ENCODE results near the gene ACTL8.

Gene ACTL8

DNA sequence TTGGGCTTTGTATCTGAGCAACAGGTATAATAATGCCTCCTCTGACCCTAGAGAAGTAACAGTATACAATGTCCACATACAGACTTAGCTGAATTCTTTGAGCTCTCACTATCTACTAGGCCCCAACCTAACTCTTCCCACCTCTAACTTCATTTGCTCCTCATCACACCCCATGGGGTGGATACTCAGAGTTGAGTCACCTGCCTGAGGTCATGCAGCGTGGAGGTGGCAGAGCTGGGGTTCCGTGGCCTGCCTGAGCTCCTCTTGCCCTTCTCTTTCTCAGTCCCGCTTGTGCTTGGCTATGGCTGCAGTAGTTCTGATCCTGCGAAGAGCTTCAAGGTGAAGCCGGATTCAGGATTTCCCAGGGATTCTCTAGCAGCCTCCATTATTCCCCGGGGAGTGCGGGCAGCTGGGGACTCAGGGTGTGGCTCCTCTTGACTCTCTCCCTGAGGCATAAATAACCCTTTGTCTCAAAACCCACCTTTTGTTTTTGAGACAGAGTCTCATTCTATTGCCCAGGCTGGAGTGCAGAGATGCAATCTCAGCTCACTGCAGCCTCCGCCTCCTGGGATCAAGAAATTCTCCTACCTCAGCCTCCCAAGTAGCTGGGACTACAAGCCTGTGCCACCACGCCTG lies 29.9 kb upstream of the ACTL8 start:
- no peak overlapping the region for H3K4me3 ChIP-seq (ENCODE audit: low read depth, low read length)
- TF ChIP-seq, protein P1, sequence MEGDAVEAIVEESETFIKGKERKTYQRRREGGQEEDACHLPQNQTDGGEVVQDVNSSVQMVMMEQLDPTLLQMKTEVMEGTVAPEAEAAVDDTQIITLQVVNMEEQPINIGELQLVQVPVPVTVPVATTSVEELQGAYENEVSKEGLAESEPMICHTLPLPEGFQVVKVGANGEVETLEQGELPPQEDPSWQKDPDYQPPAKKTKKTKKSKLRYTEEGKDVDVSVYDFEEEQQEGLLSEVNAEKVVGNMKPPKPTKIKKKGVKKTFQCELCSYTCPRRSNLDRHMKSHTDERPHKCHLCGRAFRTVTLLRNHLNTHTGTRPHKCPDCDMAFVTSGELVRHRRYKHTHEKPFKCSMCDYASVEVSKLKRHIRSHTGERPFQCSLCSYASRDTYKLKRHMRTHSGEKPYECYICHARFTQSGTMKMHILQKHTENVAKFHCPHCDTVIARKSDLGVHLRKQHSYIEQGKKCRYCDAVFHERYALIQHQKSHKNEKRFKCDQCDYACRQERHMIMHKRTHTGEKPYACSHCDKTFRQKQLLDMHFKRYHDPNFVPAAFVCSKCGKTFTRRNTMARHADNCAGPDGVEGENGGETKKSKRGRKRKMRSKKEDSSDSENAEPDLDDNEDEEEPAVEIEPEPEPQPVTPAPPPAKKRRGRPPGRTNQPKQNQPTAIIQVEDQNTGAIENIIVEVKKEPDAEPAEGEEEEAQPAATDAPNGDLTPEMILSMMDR (IDR thresholded peaks at IDR 0.05; ENCODE audit: low read depth, low read length) = no peak
- no peak for DNase-seq (ENCODE audit: low read depth, low spot score)
- in situ Hi-C loops (cut with HindIII; ENCODE audit: low sequenced_read_pairs) = no loop called here

GRCh38 chr1:17725811-17726582 lies 29.1 kb upstream of the ACTL8 start:
- TF ChIP-seq, protein P1 (IDR thresholded peaks at IDR 0.05; ENCODE audit: low read depth, low read length) = no peak
- no peak overlapping the region for H3K4me3 ChIP-seq (ENCODE audit: low read depth, low read length)
- DNase-seq (ENCODE audit: low read depth, low spot score) = no peak
- in situ Hi-C loops (cut with HindIII; ENCODE audit: low sequenced_read_pairs) = no loop called here

DNA sequence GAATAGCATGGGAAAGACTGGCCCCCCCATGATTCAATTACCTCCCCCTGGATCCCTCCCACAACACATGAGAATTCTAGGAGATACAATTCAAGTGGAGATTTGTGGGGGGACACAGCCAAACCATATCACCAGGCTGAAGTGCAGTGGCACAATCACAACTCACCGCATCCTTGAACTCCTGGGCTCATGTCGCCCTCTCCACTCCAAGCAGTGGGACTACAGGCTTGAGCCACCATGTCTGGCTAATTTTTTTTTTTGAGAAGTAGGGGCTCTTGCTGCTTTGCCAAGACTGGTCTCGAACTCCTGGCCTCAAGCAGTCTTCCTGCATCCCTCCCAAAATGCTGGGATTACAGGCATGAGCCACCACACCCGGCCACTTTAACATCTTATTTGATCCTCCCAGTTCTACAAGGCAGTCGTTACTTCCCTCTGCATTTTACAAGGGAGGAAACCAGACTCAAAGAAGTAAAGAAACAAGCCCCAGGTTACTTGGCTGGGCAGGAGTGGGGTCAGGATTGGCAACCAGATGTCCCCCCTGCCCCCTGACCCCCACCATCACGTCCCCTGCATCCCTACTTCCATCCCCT lies 26.9 kb upstream of the ACTL8 start:
- in situ Hi-C loops (cut with HindIII; ENCODE audit: low sequenced_read_pairs) = no loop called here
- H3K4me3 ChIP-seq (ENCODE audit: low read depth, low read length) = no peak overlapping the region
- no peak for DNase-seq (ENCODE audit: low read depth, low spot score)
- TF ChIP-seq, protein P1 (IDR thresholded peaks at IDR 0.05; ENCODE audit: low read depth, low read length) = no peak

- in situ Hi-C loops (cut with HindIII; ENCODE audit: low sequenced_read_pairs) = no loop called here
- TF ChIP-seq, protein P1 (IDR thresholded peaks at IDR 0.05; ENCODE audit: low read depth, low read length) = no peak
Measured at GRCh38 chr1:17729248-17729647, 25.9 kb upstream of the ACTL8 start.

GRCh38 chr1:17729909-17730308 lies 25.2 kb upstream of the ACTL8 start:
- no peak overlapping the region for H3K4me3 ChIP-seq (ENCODE audit: low read depth, low read length)
- DNase-seq (ENCODE audit: low read depth, low spot score) = no peak
- TF ChIP-seq, protein P1 (IDR thresholded peaks at IDR 0.05; ENCODE audit: low read depth, low read length) = no peak
- in situ Hi-C loops (cut with HindIII; ENCODE audit: low sequenced_read_pairs) = no loop called here

More at GRCh38 chr1:17729248-17729647, 25.9 kb upstream of the ACTL8 start:
- H3K4me3 ChIP-seq (ENCODE audit: low read depth, low read length) = no peak overlapping the region
- DNase-seq (ENCODE audit: low read depth, low spot score) = no peak

GRCh38 chr1:17731460-17731859 lies 23.7 kb upstream of the ACTL8 start:
- TF ChIP-seq, protein P1 (IDR thresholded peaks at IDR 0.05; ENCODE audit: low read depth, low read length) = no peak
- no peak overlapping the region for H3K4me3 ChIP-seq (ENCODE audit: low read depth, low read length)
- in situ Hi-C loops (cut with HindIII; ENCODE audit: low sequenced_read_pairs) = no loop called here
- DNase-seq (ENCODE audit: low read depth, low spot score) = no peak
